ELR (cell line): ENCODE measurements around the gene NDE1.
"Not testable (repeated sequence)": the region's sequence is repeated elsewhere in the genome, so short reads cannot be mapped to it uniquely, and the experiment has no call there.

Experiments used
- DNase-seq: peaks from one replicate; pipeline ENCODE4 v3.0.0-alpha.2; 2015; ENCODE audit warnings: low read depth

Gene NDE1

GRCh38 chr16:15699819-15700218, 49.8 kb downstream of the NDE1 start:
- DNase-seq, result no peak

GRCh38 chr16:15701367-15701766, 51.3 kb downstream of the NDE1 start:
- no peak for DNase-seq

- peak; percentile 34 for DNase-seq
Observed at GRCh38 chr16:15701975-15702970, 52.2 kb downstream of the NDE1 start.

GRCh38 chr16:15703029-15703736, 53.1 kb downstream of the NDE1 start:
- DNase-seq, result no peak

- peak; percentile 68 for DNase-seq
Observed at GRCh38 chr16:15704545-15704987, 54.5 kb downstream of the NDE1 start.

GRCh38 chr16:15705064-15705565, 55.1 kb downstream of the NDE1 start:
- DNase-seq, result no peak

GRCh38 chr16:15707332-15707731, 57.3 kb downstream of the NDE1 start:
- DNase-seq, result no peak

- peak; percentile 71 for DNase-seq
Observed at GRCh38 chr16:15708096-15708495, 58.1 kb downstream of the NDE1 start.

GRCh38 chr16:15708997-15709396, 59.0 kb downstream of the NDE1 start:
- no peak for DNase-seq

GRCh38 chr16:15714393-15715172, 64.5 kb downstream of the NDE1 start:
- DNase-seq, result no peak

GRCh38 chr16:15715221-15715620, 65.2 kb downstream of the NDE1 start:
- no peak for DNase-seq

GRCh38 chr16:15716694-15717447, 66.8 kb downstream of the NDE1 start:
- no peak for DNase-seq

- no peak for DNase-seq
Observed at GRCh38 chr16:15721018-15721417, 71.0 kb downstream of the NDE1 start.

- no peak for DNase-seq
Observed at GRCh38 chr16:15723808-15724207, 73.8 kb downstream of the NDE1 start.

- no peak for DNase-seq
Observed at GRCh38 chr16:15725641-15726240, 75.7 kb downstream of the NDE1 start.

GRCh38 chr16:15726715-15727114, 76.7 kb downstream of the NDE1 start:
- DNase-seq, result no peak

GRCh38 chr16:15727697-15728096, 77.7 kb downstream of the NDE1 start:
- DNase-seq, result not testable (repeated sequence)

- no peak for DNase-seq
Observed at GRCh38 chr16:15729152-15729551, 79.1 kb downstream of the NDE1 start.

GRCh38 chr16:15732416-15732815, 82.4 kb downstream of the NDE1 start:
- DNase-seq, result no peak

- DNase-seq, result no peak
Observed at GRCh38 chr16:15735610-15736009, 85.6 kb downstream of the NDE1 start.

- DNase-seq, result no peak
Observed at GRCh38 chr16:15736529-15736928, 86.5 kb downstream of the NDE1 start.
